HG02870 (cell line): ENCODE results near the gene CYTL1.
A peak's percentile ranks its signal among the peaks of the same experiment; 100 is the strongest.
"Not testable (repeated sequence)": the region's sequence is repeated elsewhere in the genome, so short reads cannot be mapped to it uniquely, and the experiment has no call there.

Experiments
- ATAC-seq: cut with Tn5 transposase; IDR thresholded peaks from one replicate; pipeline ENCODE4 v1.9.1; 2021; ENCODE audit warnings: mild to moderate bottlenecking, moderate library complexity; ENCODE audit not compliant: unreplicated experiment

The CYTL1 gene, protein sequence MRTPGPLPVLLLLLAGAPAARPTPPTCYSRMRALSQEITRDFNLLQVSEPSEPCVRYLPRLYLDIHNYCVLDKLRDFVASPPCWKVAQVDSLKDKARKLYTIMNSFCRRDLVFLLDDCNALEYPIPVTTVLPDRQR

DNA sequence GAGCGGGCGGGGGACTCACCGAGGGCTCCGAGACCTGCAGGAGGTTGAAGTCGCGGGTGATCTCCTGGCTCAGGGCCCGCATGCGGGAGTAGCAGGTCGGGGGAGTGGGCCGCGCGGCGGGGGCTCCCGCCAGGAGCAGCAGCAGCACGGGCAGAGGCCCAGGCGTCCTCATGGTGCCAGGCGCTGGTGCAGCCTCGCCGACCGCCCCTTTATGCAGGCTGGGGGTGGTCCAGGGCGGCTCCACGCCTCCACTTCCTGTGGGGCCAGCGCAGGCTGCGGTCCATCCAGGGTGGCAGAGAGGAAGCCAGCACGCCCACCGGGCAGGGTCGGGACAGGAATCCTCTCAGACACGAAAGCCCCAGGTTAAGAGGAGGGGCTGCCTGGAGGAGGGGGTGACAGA is at the start of gene CYTL1:
Gene CYTL1, minus strand, starts transcription at position 185 of the 400 bp plus-strand sequence. Its CDS starts 13 bp downstream, at position 172.
- no peak for ATAC-seq

DNA sequence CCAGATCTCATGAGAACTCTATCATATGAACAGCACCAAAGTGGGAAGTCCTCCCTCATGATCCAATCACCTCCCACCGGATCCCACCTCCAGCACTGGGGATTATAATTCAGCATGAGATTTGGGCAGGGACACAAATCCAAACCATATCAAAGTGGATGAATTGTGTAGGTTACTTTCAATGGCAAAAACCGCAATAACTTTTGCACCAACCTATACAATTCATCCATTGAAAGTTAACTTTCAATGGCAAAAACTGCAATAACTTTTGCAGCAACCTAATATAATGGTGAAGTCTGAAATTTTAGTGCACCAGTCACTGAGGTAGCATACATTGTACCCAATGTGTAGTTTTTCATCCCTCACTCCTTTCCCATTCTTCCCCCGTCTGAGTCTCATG is 48.6 kb upstream of the CYTL1 start:
- no peak for ATAC-seq

- ATAC-seq, result not testable (repeated sequence)
Observed at GRCh38 chr4:5066968-5067367, 47.7 kb upstream of the CYTL1 start.

- ATAC-seq, result no peak
Observed at GRCh38 chr4:5066101-5066500, 46.8 kb upstream of the CYTL1 start.

- no peak for ATAC-seq
Observed at GRCh38 chr4:5055411-5055810, 36.2 kb upstream of the CYTL1 start.

DNA sequence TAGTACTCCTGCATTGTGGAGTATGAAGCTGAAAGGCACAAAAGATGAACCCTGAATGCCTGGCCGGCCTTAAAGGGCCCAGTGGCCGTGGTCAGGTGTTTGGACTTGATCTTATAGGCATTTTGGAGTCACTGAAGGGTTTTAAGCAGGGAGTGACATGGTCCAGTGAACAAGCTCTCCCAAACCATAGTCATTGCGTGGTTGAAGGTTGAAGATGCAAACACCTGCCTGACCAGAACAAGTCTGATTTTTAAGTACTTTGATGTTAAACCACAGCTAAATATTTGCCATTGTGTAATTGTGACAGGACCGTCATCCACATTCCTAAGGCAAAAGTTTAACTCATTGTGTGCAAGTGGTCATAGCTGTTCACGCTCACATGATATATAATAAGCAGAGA is 35.3 kb upstream of the CYTL1 start:
- ATAC-seq, result no peak

DNA sequence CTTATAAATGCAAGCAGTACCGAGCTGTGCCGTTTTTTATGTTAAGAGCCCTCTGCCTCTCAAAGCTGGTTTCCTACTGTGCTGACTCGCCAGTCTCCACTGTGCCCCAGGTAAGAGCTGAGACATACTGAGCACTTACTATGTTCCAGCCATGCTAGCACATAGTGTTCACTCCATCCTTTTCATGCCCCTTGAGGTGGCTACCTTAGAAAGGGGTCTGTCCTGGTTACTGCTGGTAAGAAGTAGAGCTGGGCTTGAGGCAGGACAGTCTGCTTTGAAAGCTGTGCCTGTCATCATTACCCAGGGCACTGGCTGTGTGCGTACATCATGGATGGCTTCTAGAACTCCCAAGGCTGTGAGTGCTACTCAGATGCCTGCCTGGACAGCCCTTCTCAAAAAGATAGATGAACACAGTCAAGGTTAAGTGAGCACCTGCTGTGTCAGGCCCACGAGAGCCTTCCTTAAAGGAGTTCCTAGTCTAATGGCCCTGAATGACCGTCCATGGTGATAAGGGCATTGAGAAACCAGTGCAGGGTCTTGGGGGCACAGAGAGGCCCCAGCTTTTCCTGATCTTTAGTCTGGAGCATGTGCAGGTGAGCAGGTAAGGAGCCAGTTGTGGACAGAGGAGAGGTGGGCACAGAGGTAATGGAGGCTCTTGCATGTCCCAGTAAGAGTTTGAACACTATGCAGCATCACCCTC is 33.6 kb upstream of the CYTL1 start:
- no peak for ATAC-seq

DNA sequence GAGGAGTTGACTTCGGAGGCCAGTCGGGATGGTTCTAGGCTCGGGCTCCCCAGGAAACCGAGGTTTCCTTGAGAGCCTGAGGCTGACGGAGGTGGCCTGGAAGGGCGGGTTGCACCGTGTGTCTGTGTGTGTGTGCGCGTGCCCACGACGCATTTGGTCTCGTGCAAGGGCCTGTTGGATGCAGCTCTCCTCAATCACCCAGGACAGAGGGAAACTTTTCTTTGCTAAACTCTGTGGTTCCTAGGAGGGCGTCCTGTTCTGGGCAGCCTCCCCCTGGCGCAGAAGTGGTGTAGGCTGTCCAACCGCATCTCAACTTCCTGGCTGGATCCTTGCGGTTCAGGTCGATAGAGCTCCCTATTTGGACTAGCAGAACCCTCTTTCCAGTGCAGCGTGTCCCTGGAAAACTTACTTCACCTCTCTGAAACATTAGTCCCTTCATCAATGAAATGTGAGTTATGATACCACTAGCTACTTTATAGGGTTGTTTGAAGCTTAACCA is 33.0 kb upstream of the CYTL1 start:
- no peak for ATAC-seq

DNA sequence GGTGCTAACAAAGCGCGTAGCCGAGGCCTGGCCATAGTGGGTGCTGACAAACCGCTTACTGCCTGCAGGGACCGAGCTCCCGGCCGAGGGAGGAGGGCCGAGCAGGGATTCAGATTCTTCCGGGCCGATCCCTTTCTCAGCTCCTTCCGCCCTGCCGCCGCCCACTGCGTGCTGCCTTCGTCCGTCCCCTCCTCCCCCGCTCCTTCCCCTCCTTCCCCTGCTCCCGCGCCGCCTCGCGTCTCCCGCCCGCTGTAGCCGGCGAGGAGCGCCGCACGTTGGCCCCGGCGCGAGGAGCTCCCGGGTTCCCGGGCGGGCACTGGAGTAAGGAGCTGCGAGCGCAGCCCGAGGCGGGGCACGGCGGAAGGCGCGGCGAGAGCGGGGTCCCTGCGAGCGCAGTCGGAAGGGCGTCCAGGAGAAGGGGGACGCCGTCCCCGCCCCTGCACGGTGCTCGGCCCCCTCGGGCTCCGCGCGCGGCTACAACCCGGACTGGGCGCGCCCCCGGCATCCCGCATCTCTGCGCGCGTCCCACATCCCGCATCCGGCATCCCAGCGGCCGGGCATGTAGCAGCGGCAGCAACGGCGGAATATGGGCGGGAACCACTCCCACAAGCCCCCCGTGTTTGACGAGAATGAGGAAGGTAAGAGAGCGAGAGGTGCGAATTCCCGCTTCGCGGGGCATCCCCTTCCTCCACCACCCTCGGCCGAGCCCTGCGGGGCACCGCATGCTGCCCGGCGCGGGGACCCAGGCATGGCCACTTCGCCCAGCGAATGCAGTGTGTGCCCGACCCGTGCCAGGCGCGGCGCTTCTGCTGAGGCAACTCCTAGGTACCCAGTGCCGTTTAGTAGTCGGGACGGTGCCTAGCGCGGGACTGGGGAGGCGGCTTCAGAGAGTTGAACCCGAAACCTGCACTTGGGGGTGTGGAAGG is 32.3 kb upstream of the CYTL1 start, which contains the start of gene STK32B:
Gene STK32B, plus strand, starts transcription at position 203 of the 926 bp plus-strand sequence.
- ATAC-seq, result peak; percentile 40

DNA sequence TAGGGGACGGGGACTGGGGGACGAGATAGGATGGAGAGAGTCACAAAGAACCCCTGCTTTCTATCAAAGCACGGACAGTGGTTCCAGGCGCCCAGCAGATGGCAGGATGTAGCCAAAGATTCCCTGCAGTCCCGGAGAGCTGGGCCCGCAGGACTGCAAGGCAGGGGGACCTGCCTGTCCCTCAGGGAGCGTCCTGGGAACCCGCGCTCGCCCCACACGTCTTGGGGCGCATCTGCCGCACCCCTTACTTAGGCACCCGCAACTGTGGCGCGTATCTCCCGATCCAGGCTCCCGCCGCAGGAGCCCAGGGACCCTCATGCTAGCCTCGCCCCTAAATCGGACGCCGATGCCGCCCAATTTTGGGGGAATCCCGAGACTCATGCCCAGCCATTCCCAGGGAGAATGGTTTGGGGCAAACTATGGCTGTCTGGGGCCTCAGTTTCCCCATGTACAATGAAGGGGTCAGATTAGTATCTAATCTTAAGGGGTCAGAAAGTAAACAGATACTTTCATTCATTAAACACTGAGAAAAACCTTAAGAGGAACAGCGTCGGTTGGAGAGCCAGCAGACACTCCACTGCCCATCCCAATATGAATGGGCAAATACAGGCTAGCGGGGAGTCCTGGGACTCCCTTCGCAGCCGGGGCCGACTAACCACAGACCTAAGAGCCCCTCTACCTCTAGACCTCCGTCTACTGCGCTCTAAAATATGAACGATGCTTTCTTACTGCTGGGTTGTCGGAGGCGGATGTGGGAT is 31.4 kb upstream of the CYTL1 start:
- ATAC-seq, result no peak

DNA sequence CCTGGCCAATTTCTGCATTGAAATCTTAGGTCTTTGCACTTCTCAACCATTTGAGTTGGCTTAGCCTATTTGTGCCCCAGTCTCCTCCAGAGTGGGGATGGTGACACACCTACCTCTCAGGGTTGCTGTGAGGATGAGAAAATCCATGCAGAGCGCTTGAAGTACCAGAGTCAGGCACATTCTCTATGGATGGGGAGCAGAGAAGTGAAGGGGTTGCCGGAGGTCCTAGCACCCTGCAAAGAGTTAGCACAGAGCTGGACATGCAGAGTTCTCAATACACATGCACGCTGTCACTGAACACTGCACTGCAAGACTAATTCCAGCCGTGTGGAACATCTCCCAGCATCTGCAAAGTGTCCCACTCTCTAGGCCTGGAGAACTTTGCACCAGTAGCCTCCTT is 29.5 kb upstream of the CYTL1 start:
- no peak for ATAC-seq

DNA sequence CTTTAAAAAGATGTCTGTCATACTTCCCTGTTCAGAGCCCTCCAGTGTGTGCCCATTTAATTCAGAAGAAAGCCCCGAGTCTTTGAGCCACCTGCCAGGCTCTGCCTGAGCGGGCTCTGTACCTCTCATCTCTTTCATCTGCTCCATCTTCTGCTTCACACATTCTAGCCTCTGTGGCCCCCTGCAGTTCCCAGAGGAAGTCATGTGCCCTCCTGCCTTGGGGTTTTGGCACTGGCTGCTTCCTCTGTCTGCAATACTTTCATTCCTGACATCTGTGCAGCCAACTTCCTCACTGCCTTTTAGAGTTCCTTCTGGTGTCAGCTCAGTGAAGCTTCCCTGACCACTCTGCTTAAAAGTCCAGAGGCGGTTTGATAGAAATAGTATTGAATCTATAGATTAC is 25.8 kb upstream of the CYTL1 start:
- ATAC-seq, result no peak

DNA sequence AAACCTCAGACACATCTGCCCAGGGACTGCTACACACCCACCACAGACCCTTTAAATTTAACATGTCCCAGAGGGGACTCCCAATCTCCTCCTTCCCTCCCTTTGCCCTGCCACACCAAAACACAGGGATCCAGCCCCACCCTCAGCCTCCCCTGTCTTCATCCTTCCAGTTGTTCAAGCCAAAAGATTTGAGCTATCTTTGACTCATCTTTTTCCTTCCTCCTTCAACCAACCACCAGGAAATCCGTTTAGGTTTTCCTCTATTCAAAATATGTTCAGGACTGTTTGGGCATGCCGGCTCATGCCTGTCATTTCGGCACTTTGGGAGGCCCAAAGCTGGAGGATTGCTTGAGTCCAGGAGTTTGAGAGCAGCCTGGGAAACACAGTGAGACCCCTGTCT is 25.1 kb upstream of the CYTL1 start:
- no peak for ATAC-seq

GRCh38 chr4:5043579-5043978 is 24.3 kb upstream of the CYTL1 start:
- no peak for ATAC-seq

GRCh38 chr4:5041699-5042098 is 22.4 kb upstream of the CYTL1 start:
- ATAC-seq, result no peak

GRCh38 chr4:5040856-5041620 is 21.8 kb upstream of the CYTL1 start:
- ATAC-seq, result no peak

DNA sequence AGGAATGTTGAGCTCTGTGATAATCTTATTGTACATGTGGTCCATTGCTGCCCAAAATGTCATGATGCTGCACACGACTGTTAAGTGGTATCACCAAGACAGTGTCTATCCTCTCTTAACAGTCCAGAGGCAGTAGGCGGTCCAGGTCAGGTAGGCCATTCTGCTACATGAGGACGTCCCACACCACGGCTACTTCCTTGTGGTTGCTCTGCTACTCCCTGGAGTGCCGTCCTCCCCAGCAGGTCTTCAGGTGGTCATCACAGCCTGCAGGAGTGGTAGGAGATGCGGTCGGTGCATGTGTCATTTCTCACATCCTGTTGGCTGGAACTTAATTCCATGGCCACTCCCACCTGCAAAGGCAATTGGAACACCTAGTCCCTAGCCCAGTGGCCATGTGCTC is 20.5 kb upstream of the CYTL1 start:
- ATAC-seq, result no peak

DNA sequence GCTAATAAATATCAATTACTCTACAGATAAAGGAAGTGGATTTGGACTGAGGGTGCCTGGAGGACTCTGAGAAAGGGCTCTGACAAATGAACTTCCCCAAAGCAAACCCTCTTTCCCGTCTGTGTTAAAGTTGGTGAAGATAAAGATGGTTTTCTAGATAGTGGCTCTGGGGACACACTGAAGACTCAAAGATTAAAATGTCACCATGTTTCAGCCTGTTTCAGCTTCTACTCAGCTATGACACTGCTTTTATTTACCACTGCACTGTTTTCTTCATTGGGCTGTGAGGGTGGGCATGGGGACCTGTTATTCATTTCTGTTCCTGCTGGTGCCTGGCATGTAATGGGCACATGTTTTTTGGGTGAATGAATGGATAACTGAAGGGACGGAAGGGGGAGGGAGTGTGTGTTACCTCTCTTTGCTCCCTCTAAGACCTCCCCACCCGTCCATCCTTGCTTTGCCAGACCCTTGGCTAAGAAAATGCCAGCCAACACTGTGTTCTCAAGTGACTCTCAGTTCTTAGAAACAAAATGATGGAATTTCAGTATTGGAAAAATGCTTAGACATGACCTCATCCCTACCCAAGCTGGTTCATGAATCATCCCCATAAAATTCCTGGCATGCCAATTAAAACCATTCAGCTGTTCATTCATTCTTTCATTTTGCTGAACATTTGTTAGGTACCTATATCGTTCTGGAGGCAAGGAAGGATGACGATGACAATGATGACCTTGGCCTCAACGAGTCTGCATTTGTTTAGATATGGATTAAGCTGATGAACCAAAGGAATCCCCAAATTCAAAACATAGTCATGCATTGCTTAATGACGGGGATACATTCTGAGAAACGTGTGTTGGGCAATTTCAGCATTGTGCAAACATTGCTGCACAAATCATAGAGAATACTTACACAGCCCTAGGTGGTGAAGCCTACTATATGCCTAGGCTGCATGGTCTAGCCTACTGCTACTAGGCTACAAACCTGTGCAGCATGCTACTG is 18.6 kb upstream of the CYTL1 start:
- no peak for ATAC-seq

GRCh38 chr4:5036239-5036638 is 17.0 kb upstream of the CYTL1 start:
- ATAC-seq, result peak; percentile 52
